ENCODE results near the gene FGGY. TPM values are rescaled to one million over a fixed set of nuclear protein-coding genes. Genes with fewer than 3 reads are reported as not detected.

FGGY gene
- total RNA-seq, 2 donors from 2014 or later = 12.4 to 17.9 TPM

- no peaks in the 10 kb centered on the region for H3K27me3 Mint-ChIP-seq (ENCODE audit: low read depth)
- H3K9me3 Mint-ChIP-seq = peaks cover 10 to 11% of the 10 kb centered on the region in 2 donors
- H3K4me3 Mint-ChIP-seq = no peak overlapping the region
- H3K36me3 Mint-ChIP-seq (ENCODE audit: insufficient read depth in 2 of 2) = peaks cover 14 to 16% of the 10 kb centered on the region in 2 donors
- no peak overlapping the region for H3K27ac Mint-ChIP-seq
- no peak for DNase-seq
- no peak for ATAC-seq (replicated peaks in 1 of 2)
- peaks cover 3% of the 10 kb centered on the region for H3K4me1 Mint-ChIP-seq (ENCODE audit: low read depth)
Measured at GRCh38 chr1:59309795-59310548, 13.1 kb downstream of the FGGY start.

- H3K4me1 Mint-ChIP-seq (ENCODE audit: low read depth) = peaks cover 9% of the 10 kb centered on the region
- no peak for ATAC-seq (replicated peaks in 1 of 2)
- no peak for DNase-seq
- peaks cover 5 to 8% of the 10 kb centered on the region in 2 donors for H3K9me3 Mint-ChIP-seq
- no peak overlapping the region for H3K4me3 Mint-ChIP-seq
- H3K27me3 Mint-ChIP-seq (ENCODE audit: low read depth) = no peaks in the 10 kb centered on the region
- no peak overlapping the region for H3K27ac Mint-ChIP-seq
- peaks cover 8 to 11% of the 10 kb centered on the region in 2 donors for H3K36me3 Mint-ChIP-seq (ENCODE audit: insufficient read depth in 2 of 2)
Measured at GRCh38 chr1:59310549-59311250, 13.8 kb downstream of the FGGY start.

- Mint-ChIP-seq H3K4me3 (no peak overlapping the region), H3K27ac (peak overlapping the region; percentile 9), H3K4me1 (ENCODE audit: low read depth) (peaks cover 24% of the 10 kb centered on the region), H3K27me3 (ENCODE audit: low read depth) (no peaks in the 10 kb centered on the region), H3K36me3 (ENCODE audit: insufficient read depth in 2 of 2) (peaks cover 2 to 3% of the 10 kb centered on the region in 2 donors), H3K9me3 (no peaks in the 10 kb centered on the region)
- ATAC-seq (replicated peaks in 1 of 2) (no peak), DNase-seq (no peak)
Measured at GRCh38 chr1:59314776-59315528, 18.1 kb downstream of the FGGY start.

- no peak for ATAC-seq (replicated peaks in 1 of 2)
Measured at GRCh38 chr1:59315529-59316463, 18.9 kb downstream of the FGGY start.

DNA sequence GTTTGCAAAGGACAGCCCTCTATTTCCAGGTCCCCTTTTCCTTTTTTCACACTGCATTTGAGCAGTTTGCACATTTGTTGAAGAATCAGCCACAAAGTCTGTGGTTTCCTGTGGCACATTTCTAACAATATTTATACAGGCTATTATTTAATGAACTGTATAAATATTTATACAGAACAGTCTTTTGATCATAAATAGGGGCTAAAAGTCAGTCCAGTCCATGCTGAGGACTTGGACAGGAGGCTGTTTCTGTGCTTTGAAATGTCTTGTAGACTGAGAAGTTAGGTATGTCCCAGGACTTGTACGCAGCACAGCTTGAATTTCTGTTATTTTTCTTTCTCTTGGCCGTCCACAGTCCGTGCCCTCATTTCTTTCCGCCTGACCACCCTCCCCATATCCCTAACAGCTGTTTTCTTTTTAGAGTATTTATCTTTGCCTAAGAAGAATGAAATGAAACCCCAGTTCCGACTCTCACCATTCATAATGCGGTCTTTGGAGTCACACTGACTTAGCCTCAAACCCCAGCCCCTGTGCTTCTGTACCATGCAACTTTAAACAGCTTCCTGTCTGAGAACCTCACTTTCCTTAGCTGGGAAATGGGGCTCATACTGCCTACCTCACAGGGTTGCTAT, 19.7 kb downstream of the FGGY start:
- ATAC-seq (replicated peaks in 1 of 2) (peak in 1 of 2 donors; percentile 49), DNase-seq (no peak)
- H3K36me3 Mint-ChIP-seq (ENCODE audit: insufficient read depth in 2 of 2) = peaks cover 0 to 1% of the 10 kb centered on the region in 2 donors
- H3K4me3 Mint-ChIP-seq = peak overlapping the region in 1 of 2 donors; percentile 67
- H3K27ac Mint-ChIP-seq = no peak overlapping the region
- H3K9me3 Mint-ChIP-seq = no peaks in the 10 kb centered on the region
- H3K27me3 Mint-ChIP-seq (ENCODE audit: low read depth) = no peaks in the 10 kb centered on the region
- H3K4me1 Mint-ChIP-seq (ENCODE audit: low read depth) = peaks cover 24% of the 10 kb centered on the region

More at GRCh38 chr1:59315529-59316463, 18.9 kb downstream of the FGGY start:
- Mint-ChIP-seq H3K36me3 (ENCODE audit: insufficient read depth in 2 of 2) (peaks cover 2 to 3% of the 10 kb centered on the region in 2 donors), H3K4me3 (no peak overlapping the region), H3K4me1 (ENCODE audit: low read depth) (peaks cover 24% of the 10 kb centered on the region), H3K9me3 (no peaks in the 10 kb centered on the region), H3K27me3 (ENCODE audit: low read depth) (no peaks in the 10 kb centered on the region), H3K27ac (peak overlapping the region; percentile 9)
- DNase-seq = no peak

- Mint-ChIP-seq H3K4me1 (ENCODE audit: low read depth) (peaks cover 24% of the 10 kb centered on the region), H3K4me3 (peak overlapping the region in 1 of 2 donors; percentile 67), H3K9me3 (no peaks in the 10 kb centered on the region), H3K27ac (no peak overlapping the region), H3K27me3 (ENCODE audit: low read depth) (no peaks in the 10 kb centered on the region), H3K36me3 (ENCODE audit: insufficient read depth in 2 of 2) (no peaks in the 10 kb centered on the region)
- ATAC-seq (replicated peaks in 1 of 2) = no peak
- no peak for DNase-seq
Measured at GRCh38 chr1:59317343-59317742, 20.4 kb downstream of the FGGY start.

GRCh38 chr1:59317780-59318179, 20.9 kb downstream of the FGGY start:
- ATAC-seq (replicated peaks in 1 of 2) = no peak
- H3K4me3 Mint-ChIP-seq = no peak overlapping the region

DNA sequence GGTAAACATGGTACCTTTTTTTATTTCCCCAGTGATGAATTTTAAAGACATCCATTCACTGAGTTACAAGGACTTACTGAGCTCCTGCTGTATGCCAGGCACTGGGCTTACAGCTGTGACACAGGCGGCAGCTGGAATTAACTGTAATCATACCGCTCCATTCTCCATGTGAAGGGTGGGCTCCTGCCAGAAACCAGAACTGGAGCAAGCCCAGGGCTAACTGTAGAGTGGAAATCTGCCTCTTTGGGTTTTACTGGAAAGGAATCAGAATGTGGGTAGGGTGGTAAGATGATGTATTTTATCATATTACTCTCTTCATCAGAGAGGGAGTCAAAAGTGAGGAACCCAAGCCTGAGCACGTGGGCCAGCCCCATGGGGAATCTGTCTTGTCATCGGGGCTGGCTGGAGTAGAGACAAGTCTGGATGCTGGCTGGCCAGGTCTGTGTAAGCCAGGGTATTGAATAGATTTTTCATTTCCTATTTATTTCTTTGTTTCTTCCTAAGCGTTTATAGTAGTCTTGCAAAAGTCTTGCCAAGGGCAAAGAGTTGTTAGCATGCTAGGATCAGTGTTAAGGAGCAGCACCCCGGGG, 21.5 kb downstream of the FGGY start:
- Mint-ChIP-seq H3K4me3 (no peak overlapping the region), H3K4me1 (ENCODE audit: low read depth) (peaks cover 24% of the 10 kb centered on the region), H3K27me3 (ENCODE audit: low read depth) (no peaks in the 10 kb centered on the region), H3K36me3 (ENCODE audit: insufficient read depth in 2 of 2) (no peaks in the 10 kb centered on the region), H3K27ac (no peak overlapping the region), H3K9me3 (no peaks in the 10 kb centered on the region)
- no peak for ATAC-seq (replicated peaks in 1 of 2)
- DNase-seq = no peak

More at GRCh38 chr1:59317780-59318179, 20.9 kb downstream of the FGGY start:
- DNase-seq = no peak
- Mint-ChIP-seq H3K9me3 (no peaks in the 10 kb centered on the region), H3K4me1 (ENCODE audit: low read depth) (peaks cover 24% of the 10 kb centered on the region), H3K27ac (no peak overlapping the region), H3K27me3 (ENCODE audit: low read depth) (no peaks in the 10 kb centered on the region), H3K36me3 (ENCODE audit: insufficient read depth in 2 of 2) (no peaks in the 10 kb centered on the region)

GRCh38 chr1:59322394-59322793, 25.5 kb downstream of the FGGY start:
- no peaks in the 10 kb centered on the region for H3K27me3 Mint-ChIP-seq (ENCODE audit: low read depth)
- no peak for ATAC-seq (replicated peaks in 1 of 2)
- peaks cover 4 to 11% of the 10 kb centered on the region in 2 donors for H3K36me3 Mint-ChIP-seq (ENCODE audit: insufficient read depth in 2 of 2)
- peaks cover 7% of the 10 kb centered on the region for H3K4me1 Mint-ChIP-seq (ENCODE audit: low read depth)
- no peak overlapping the region for H3K4me3 Mint-ChIP-seq
- DNase-seq = no peak
- H3K9me3 Mint-ChIP-seq = peaks cover 0 to 1% of the 10 kb centered on the region in 2 donors
- no peak overlapping the region for H3K27ac Mint-ChIP-seq

DNA sequence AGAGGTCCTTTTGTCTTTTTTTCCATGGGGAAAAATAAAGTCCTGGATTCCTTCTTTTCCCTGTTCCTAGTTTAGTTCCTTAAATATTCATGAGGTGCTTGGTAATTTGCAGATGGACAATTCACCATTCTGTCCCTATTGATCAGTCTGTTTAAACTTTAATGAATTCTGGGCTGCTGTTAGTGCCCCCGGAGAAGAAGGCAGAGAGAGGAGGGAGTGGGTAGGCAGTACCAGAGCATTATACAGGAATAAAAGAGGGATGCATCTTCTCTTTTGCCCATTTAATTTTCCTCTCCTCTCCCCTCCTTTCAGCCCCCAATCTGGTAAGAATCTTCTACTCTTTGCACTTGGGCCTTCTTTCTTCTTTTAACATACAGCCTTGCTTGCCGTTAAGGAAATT, 25.9 kb downstream of the FGGY start:
- no peak for DNase-seq
- Mint-ChIP-seq H3K4me1 (ENCODE audit: low read depth) (peaks cover 5% of the 10 kb centered on the region), H3K27me3 (ENCODE audit: low read depth) (no peaks in the 10 kb centered on the region), H3K4me3 (no peak overlapping the region), H3K36me3 (ENCODE audit: insufficient read depth in 2 of 2) (peaks cover 4 to 12% of the 10 kb centered on the region in 2 donors), H3K27ac (no peak overlapping the region), H3K9me3 (peaks cover 0 to 1% of the 10 kb centered on the region in 2 donors)
- no peak for ATAC-seq (replicated peaks in 1 of 2)

DNA sequence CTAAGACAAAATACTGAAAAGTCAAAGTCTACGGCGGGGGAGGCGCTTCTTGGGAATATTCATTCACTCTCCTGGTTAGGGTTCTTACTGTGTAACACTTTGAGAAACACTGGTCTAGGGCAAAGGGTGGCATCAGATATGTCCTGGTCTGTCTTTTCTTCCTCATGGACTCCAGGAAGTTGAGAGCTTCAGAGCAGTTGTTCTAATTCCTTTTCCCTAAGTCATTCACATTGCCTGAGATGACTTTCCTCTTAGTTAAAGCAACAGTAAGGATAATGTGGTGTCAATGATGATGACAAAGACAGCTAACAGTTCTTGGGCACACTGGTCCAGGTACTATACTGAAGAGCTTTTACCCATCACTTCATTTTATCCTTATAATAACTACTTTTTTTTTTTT, 27.0 kb downstream of the FGGY start:
- Mint-ChIP-seq H3K4me3 (no peak overlapping the region), H3K36me3 (ENCODE audit: insufficient read depth in 2 of 2) (peaks cover 4 to 12% of the 10 kb centered on the region in 2 donors), H3K27ac (no peak overlapping the region)

More for the DNA sequence above, 27.0 kb downstream of the FGGY start:
- Mint-ChIP-seq H3K4me1 (ENCODE audit: low read depth) (peaks cover 13% of the 10 kb centered on the region), H3K9me3 (peaks cover 0 to 1% of the 10 kb centered on the region in 2 donors), H3K27me3 (ENCODE audit: low read depth) (no peaks in the 10 kb centered on the region)
- DNase-seq = no peak
- no peak for ATAC-seq (replicated peaks in 1 of 2)
